Upper lobe of left lung (tissue), 6 donors: ENCODE measurements around the gene BET1. TPM values are rescaled to one million over a fixed set of nuclear protein-coding genes. Genes with fewer than 3 reads are reported as not detected.

ENCODE experiments used
- ATAC-seq, 2 donors: fragments of 200-7000 bp; cut with Tn5 transposase; one replicate each; pipeline ENCODE4 v1.9.1; 2022; ENCODE audit warnings: mild to moderate bottlenecking in 2 of 2, moderate library complexity in 2 of 2; ENCODE audit not compliant: low FRiP score in 2 of 2
- DNase-seq, 2 donors: peaks; one replicate each; pipeline ENCODE4 v3.0.0-alpha.2; 2019 to 2020
- H3K27ac ChIP-seq, 4 donors: fragments of 200-600 bp; sonication (generic); one replicate each; pipeline ENCODE4 v1.5.1; 2016 to 2019
- H3K27me3 ChIP-seq, 4 donors: fragments of 200-600 bp; sonication (generic); one replicate each; pipeline ENCODE4 v1.5.1; 2017 to 2019
- H3K36me3 ChIP-seq, 4 donors: fragments of 200-600 bp; sonication (generic); one replicate each; pipeline ENCODE4 v1.5.1; 2016 to 2019
- H3K4me1 ChIP-seq, 4 donors: fragments of 200-600 bp; sonication (generic); one replicate each; pipeline ENCODE4 v1.5.1; 2018 to 2019
- H3K4me3 ChIP-seq, 4 donors: fragments of 200-600 bp; sonication (generic); one replicate each; pipeline ENCODE4 v1.5.1; 2017 to 2019; ENCODE audit warnings: mild to moderate bottlenecking in 2 of 4, moderate library complexity in 1 of 4
- H3K9me3 ChIP-seq, 4 donors: fragments of 200-600 bp; sonication (generic); one replicate each; pipeline ENCODE4 v1.5.1; 2018 to 2019
- CTCF ChIP-seq, 6 experiments: fragments of 450-650 bp in 4 of 6; fragments of 200-600 bp in 2 of 6; sonication (generic) in 2 of 6; IDR thresholded peaks; one replicate each; pipeline ENCODE4 v1.5.1; 2016 to 2019; ENCODE audit warnings: antibody characterized with exemption in 6 of 6
- EP300 ChIP-seq, 4 donors: sonication (generic); formaldehyde crosslinking; IDR thresholded peaks; one replicate each; pipeline ENCODE4 v1.5.1; 2017; ENCODE audit warnings: antibody characterized with exemption in 4 of 4, control low read depth in 2 of 4
- POLR2A ChIP-seq, 4 donors: fragments of 450-650 bp; IDR thresholded peaks; one replicate each; pipeline ENCODE4 v1.5.1; 2016 to 2017; ENCODE audit warnings: antibody characterized with exemption in 4 of 4, mild to moderate bottlenecking in 2 of 4
- POLR2AphosphoS5 ChIP-seq, 2 donors: sonication (generic); formaldehyde crosslinking; IDR thresholded peaks; one replicate each; pipeline ENCODE4 v1.5.1; 2017; ENCODE audit warnings: antibody characterized with exemption in 2 of 2
- WGBS, 2 donors: methylation state at CpG; one replicate each; pipeline ENCODE4 v1.1.5; 2017 to 2018; 5-methylcytosine and 5-hydroxymethylcytosine counted together
- total RNA-seq, 6 donors: library from RNA; depleted of rRNA in 4 of 6; stranded (reverse); fragments of >200 nt in 4 of 6; gene quantifications; one replicate each; pipeline versions ENCODE4 v1.1.0 to v1.2.1, GENCODE V29; 2016 to 2021
- donor health status: DM: no; HTN: no; CAD: no; lungs with moderate emphysema.
- donor health status: DM: no; HTN: yes; CAD: no; lungs with severe emphysema.

The BET1 gene
- total RNA-seq, 6 donors from 2014 or later: 11.7 to 39.2 (median 21.1) TPM

GRCh38 chr7:93992421-93993110 is 11.6 kb downstream of the BET1 start:
- H3K4me1 ChIP-seq: no peaks in the 10 kb centered on the region

GRCh38 chr7:93987297-93987696 is 16.9 kb downstream of the BET1 start:
- no peak overlapping the region for H3K4me3 ChIP-seq
- H3K27me3 ChIP-seq: no peaks in the 10 kb centered on the region
- WGBS, 2 donors: 87 to 98% methylated on average over 3 of the region's 3 CpGs
- H3K9me3 ChIP-seq: no peaks in the 10 kb centered on the region
- no peaks in the 10 kb centered on the region for H3K4me1 ChIP-seq
- H3K27ac ChIP-seq: no peak overlapping the region
- no peak for ATAC-seq
- TF ChIP-seq CTCF (IDR thresholded peaks at IDR 0.05) (no peak), POLR2AphosphoS5 (IDR thresholded peaks at IDR 0.05) (no peak), POLR2A (IDR thresholded peaks at IDR 0.05) (no peak), EP300 (IDR thresholded peaks at IDR 0.05) (no peak)
- no peaks in the 10 kb centered on the region for H3K36me3 ChIP-seq
- DNase-seq: no peak

More at GRCh38 chr7:93992421-93993110, 11.6 kb downstream of the BET1 start:
- Histone ChIP-seq H3K27ac (no peak overlapping the region), H3K27me3 (no peaks in the 10 kb centered on the region), H3K36me3 (peaks cover 2 to 20% (median 4%) of the 10 kb centered on the region in 4 donors), H3K4me3 (no peak overlapping the region), H3K9me3 (no peaks in the 10 kb centered on the region)
- ATAC-seq: no peak
- DNase-seq: no peak
- 80 to 85% methylated on average over 6 of the region's 6 CpGs for WGBS, 2 donors
- TF ChIP-seq EP300 (IDR thresholded peaks at IDR 0.05) (no peak), POLR2A (IDR thresholded peaks at IDR 0.05) (no peak), POLR2AphosphoS5 (IDR thresholded peaks at IDR 0.05) (no peak), CTCF (IDR thresholded peaks at IDR 0.05) (no peak)

- Histone ChIP-seq H3K27me3 (no peaks in the 10 kb centered on the region), H3K9me3 (no peaks in the 10 kb centered on the region), H3K27ac (no peak overlapping the region), H3K4me1 (no peaks in the 10 kb centered on the region), H3K36me3 (no peaks in the 10 kb centered on the region), H3K4me3 (no peak overlapping the region)
- WGBS, 2 donors: 76 to 87% methylated on average over 1 of the region's 1 CpG
- no peak for TF ChIP-seq POLR2AphosphoS5 (IDR thresholded peaks at IDR 0.05)
- TF ChIP-seq EP300 (IDR thresholded peaks at IDR 0.05): no peak
- TF ChIP-seq CTCF (IDR thresholded peaks at IDR 0.05): no peak
- TF ChIP-seq POLR2A (IDR thresholded peaks at IDR 0.05): no peak
- DNase-seq (no peak), ATAC-seq (no peak)
Measured at GRCh38 chr7:93985101-93985500, 19.1 kb downstream of the BET1 start.

- TF ChIP-seq POLR2A (IDR thresholded peaks at IDR 0.05): no peak
- TF ChIP-seq POLR2AphosphoS5 (IDR thresholded peaks at IDR 0.05): no peak
- no peak for TF ChIP-seq EP300 (IDR thresholded peaks at IDR 0.05)
- no peak for TF ChIP-seq CTCF (IDR thresholded peaks at IDR 0.05)
- DNase-seq (no peak), ATAC-seq (no peak)
- no peaks in the 10 kb centered on the region for H3K36me3 ChIP-seq
- H3K27ac ChIP-seq: no peak overlapping the region
- H3K4me3 ChIP-seq: no peak overlapping the region
- H3K27me3 ChIP-seq: no peaks in the 10 kb centered on the region
- no peaks in the 10 kb centered on the region for H3K4me1 ChIP-seq
- H3K9me3 ChIP-seq: no peaks in the 10 kb centered on the region
Measured at GRCh38 chr7:93984024-93984423, 20.1 kb downstream of the BET1 start.

- no peaks in the 10 kb centered on the region for H3K27me3 ChIP-seq
- no peak overlapping the region for H3K4me3 ChIP-seq
- ATAC-seq: no peak
- H3K36me3 ChIP-seq: no peaks in the 10 kb centered on the region
- 72 to 83% methylated on average over 2 of the region's 2 CpGs for WGBS, 2 donors
- H3K9me3 ChIP-seq: no peaks in the 10 kb centered on the region
- DNase-seq: no peak
- H3K27ac ChIP-seq: no peak overlapping the region
- TF ChIP-seq POLR2AphosphoS5 (IDR thresholded peaks at IDR 0.05) (no peak), EP300 (IDR thresholded peaks at IDR 0.05) (no peak), CTCF (IDR thresholded peaks at IDR 0.05) (no peak), POLR2A (IDR thresholded peaks at IDR 0.05) (no peak)
- H3K4me1 ChIP-seq: no peaks in the 10 kb centered on the region
Measured at GRCh38 chr7:93981480-93981874, 22.7 kb downstream of the BET1 start.
